ENCODE data around the gene WNK2. TPM values are rescaled to one million over a fixed set of nuclear protein-coding genes. Genes with fewer than 3 reads are reported as not detected.

WNK2 gene
- total RNA-seq, 4 donors from 2014 or later, result 3.8 to 17.7 (median 9.0) TPM

GRCh38 chr9:93315960-93316359, 132.0 kb downstream of the WNK2 start:
- TF ChIP-seq POLR2A (IDR thresholded peaks at IDR 0.05), result no peak
- H3K27ac ChIP-seq, result no peak overlapping the region
- no peaks in the 10 kb centered on the region for H3K4me1 ChIP-seq
- no peaks in the 10 kb centered on the region for H3K27me3 ChIP-seq
- no peaks in the 10 kb centered on the region for H3K9me3 ChIP-seq
- no peak overlapping the region for H3K4me3 ChIP-seq
- 61 to 64% methylated on average over 5 of the region's 5 CpGs for WGBS, 2 donors
- no peaks in the 10 kb centered on the region for H3K36me3 ChIP-seq
- DNase-seq (ENCODE audit: low spot score in 2 of 2), result no peak

DNA sequence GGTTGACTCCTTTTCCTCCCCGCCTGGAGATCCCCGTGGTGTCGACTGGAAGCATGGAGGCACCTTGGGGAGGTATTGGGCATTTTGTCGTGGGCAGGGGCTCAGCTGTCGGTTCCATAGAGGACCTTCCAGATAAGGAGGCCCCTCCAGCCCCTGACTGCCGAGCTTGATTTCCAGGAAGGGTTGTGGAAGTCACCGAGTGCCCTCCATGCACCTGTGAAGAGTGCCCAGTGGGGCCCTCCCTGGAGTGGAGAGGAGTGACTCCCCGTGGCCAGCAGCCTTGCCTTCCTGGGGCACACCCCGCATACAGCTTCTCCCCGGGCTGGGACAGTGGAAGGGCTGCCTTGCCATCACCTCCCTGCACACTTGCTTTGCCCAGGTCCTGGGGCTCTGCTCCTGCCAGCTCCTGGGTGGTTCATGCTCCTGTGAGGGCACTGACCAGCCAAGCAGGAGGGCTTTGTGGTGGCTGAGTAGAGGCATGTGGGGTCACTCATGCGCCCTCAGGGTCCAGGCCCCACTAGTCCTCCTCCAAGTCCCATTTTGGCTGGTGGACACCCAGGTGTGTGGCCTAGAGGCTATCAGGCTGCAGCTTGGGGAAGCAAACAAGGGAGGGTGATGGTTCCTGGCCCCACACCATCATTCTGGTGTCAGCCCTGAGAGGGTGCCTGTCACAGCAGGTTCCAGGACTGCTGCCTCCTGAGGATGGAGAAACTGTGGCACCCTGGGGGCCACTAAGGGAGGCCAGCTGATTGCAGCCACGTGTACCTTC, 133.0 kb downstream of the WNK2 start:
- TF ChIP-seq POLR2A (IDR thresholded peaks at IDR 0.05), result no peak
- no peak for TF ChIP-seq EP300 (IDR thresholded peaks at IDR 0.05)
- TF ChIP-seq CTCF (IDR thresholded peaks at IDR 0.05), result no peak
- H3K27ac ChIP-seq, result no peak overlapping the region
- no peaks in the 10 kb centered on the region for H3K4me1 ChIP-seq
- H3K36me3 ChIP-seq, result no peaks in the 10 kb centered on the region
- no peak overlapping the region for H3K4me3 ChIP-seq
- no peaks in the 10 kb centered on the region for H3K9me3 ChIP-seq
- WGBS, 2 donors, result 84 to 86% methylated on average over 11 to 12 of the region's 12 CpGs
- DNase-seq (ENCODE audit: low spot score in 2 of 2), result no peak
- H3K27me3 ChIP-seq, result no peaks in the 10 kb centered on the region

DNA sequence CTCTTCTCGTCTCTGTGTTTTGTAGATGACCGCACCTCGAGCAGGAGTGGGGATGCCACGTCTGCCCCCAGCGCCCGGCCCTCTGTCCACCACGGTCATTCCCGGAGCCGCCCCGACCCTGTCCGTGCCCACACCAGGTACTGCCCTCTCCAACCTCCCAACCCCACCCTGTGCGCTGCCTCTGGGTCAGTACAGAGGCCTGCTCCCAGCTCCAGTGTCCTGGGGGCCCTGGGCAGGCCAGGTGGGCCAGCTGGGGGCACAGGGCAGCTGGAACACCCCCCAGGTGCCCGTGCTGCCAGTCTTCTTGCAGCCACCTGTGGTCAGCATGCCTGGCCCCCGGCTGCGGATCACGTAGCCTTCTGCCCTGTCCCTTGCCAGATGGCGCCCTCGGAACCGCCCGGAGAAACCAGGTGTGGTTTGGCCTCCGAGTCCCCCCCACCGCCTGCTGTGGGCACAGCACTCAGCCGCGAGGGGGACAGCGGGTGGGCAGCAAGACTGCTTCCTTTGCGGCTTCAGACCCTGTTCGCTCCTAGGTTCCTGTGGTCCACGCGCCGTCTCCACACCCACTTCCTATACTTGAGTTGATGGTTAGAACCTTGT, 133.7 kb downstream of the WNK2 start:
- Histone ChIP-seq H3K36me3 (no peaks in the 10 kb centered on the region), H3K4me1 (no peaks in the 10 kb centered on the region), H3K4me3 (no peak overlapping the region), H3K27me3 (no peaks in the 10 kb centered on the region), H3K9me3 (no peaks in the 10 kb centered on the region), H3K27ac (no peak overlapping the region)
- 91 to 92% methylated on average over 30 of the region's 30 CpGs for WGBS, 2 donors
- DNase-seq (ENCODE audit: low spot score in 2 of 2), result no peak
- TF ChIP-seq POLR2A (IDR thresholded peaks at IDR 0.05), result no peak
- no peak for TF ChIP-seq EP300 (IDR thresholded peaks at IDR 0.05)

DNA sequence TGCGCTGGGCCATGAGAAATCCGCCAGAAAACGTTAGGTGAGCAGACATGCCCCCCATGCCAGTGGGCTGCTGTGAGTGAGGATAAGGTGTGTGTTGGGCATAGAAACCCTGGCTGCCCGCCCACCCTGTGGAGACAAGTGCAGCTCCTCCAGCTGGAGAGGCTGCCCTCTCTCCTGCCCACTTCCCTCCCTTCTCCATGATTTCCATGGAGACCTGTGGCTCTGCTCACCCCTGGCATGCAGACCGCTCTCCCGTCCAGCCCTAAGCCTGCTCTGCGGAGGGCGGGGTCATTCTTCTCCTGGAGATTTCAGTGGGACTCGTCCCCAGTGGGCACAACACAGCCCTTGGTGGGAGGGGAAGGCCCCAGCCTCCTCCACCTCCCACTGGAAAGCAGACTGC, 134.5 kb downstream of the WNK2 start:
- Histone ChIP-seq H3K9me3 (no peaks in the 10 kb centered on the region), H3K27ac (no peak overlapping the region), H3K27me3 (no peaks in the 10 kb centered on the region), H3K36me3 (no peaks in the 10 kb centered on the region), H3K4me1 (no peaks in the 10 kb centered on the region), H3K4me3 (no peak overlapping the region)
- WGBS, 2 donors, result 80 to 82% methylated on average over 9 of the region's 9 CpGs
- TF ChIP-seq CTCF (IDR thresholded peaks at IDR 0.05), result no peak
- TF ChIP-seq POLR2A (IDR thresholded peaks at IDR 0.05), result no peak
- no peak for TF ChIP-seq EP300 (IDR thresholded peaks at IDR 0.05)
- no peak for DNase-seq (ENCODE audit: low spot score in 2 of 2)

DNA sequence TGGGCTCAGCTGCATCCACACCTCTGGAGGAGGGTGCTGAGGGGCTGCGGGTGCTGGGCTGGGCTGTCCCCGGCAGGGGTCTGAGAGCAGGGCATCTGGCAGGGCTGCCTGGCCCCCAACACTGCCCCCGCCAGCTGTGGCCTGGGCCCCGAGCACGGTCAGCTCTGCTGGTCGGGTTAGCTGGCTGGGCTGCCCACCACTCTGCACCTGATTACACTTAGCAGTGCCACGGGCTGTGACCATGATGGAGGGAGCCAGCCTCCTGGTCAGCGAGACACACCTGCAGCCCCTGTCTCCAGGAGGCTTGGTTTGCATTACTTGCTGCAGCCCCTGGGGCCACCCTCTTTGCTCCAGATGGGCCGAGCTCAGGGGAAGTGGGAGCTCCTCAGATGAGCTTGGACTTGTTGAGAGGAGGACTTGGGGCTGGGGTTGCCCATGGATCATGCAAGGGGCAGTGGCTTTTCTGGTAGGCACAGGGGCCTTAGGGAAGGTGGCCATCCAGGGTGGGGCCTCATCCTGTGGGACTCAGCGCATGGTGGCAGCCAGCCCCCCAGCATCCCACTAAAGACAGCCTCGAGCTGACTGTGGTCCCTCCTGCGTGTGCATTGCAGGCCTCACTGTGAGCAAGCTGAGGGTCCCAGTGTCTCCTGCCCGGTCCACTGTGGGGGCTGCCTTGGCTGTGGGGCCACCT, 135.5 kb downstream of the WNK2 start:
- TF ChIP-seq EP300 (IDR thresholded peaks at IDR 0.05), result no peak
- TF ChIP-seq POLR2A (IDR thresholded peaks at IDR 0.05), result no peak
- TF ChIP-seq CTCF (IDR thresholded peaks at IDR 0.05), result no peak
- Histone ChIP-seq H3K27ac (no peak overlapping the region), H3K27me3 (no peaks in the 10 kb centered on the region), H3K4me3 (no peak overlapping the region), H3K36me3 (no peaks in the 10 kb centered on the region), H3K4me1 (no peaks in the 10 kb centered on the region), H3K9me3 (no peaks in the 10 kb centered on the region)
- DNase-seq (ENCODE audit: low spot score in 2 of 2), result no peak
- 80 to 87% methylated on average over 6 to 12 of the region's 13 CpGs for WGBS, 2 donors

- Histone ChIP-seq H3K4me3 (no peak overlapping the region), H3K27me3 (no peaks in the 10 kb centered on the region), H3K27ac (no peak overlapping the region), H3K9me3 (no peaks in the 10 kb centered on the region), H3K36me3 (no peaks in the 10 kb centered on the region), H3K4me1 (no peaks in the 10 kb centered on the region)
- DNase-seq (ENCODE audit: low spot score in 2 of 2), result no peak
- TF ChIP-seq POLR2A (IDR thresholded peaks at IDR 0.05) (no peak), CTCF (IDR thresholded peaks at IDR 0.05) (no peak)
- 57 to 61% methylated on average over 19 of the region's 19 CpGs for WGBS, 2 donors
Measured at GRCh38 chr9:93319992-93320500, 136.1 kb downstream of the WNK2 start.
